Panc1 (cell line): ENCODE data around the gene QSOX1. TPM values are rescaled to one million over a fixed set of nuclear protein-coding genes. Genes with fewer than 3 reads are reported as not detected.

ENCODE experiments used
- ATAC-seq: fragments of 200-7000 bp; cut with Tn5 transposase; 2 replicates; pipeline ENCODE4 v1.9.1; 2020; ENCODE audit warnings: mild to moderate bottlenecking, moderate library complexity
- BruUV-seq: library from RNA; stranded (reverse); fragments of 400-500 nt; replicated peaks from 2 replicates; lab custom pipeline; 2021; lab: Mats Ljungman, UMichigan
- CTCF ChIA-PET: fragments of 300-600 bp; sonication (Branson Sonifier 250); formaldehyde crosslinking; loops from one replicate; lab custom pipeline; 2022; ENCODE audit warnings: antibody characterized with exemption; lab: Charles Lee
- POLR2A ChIA-PET: fragments of 300-600 bp; sonication (Branson Sonifier 250); formaldehyde crosslinking; loops from one replicate; lab custom pipeline; 2022; ENCODE audit warnings: antibody characterized with exemption; lab: Charles Lee
- DNase-seq: peaks from one replicate; pipeline ENCODE4 v3.0.0-alpha.2; 2010; ENCODE audit warnings: low read depth, low spot score
- H3K27ac ChIP-seq: 2 replicates; pipeline ENCODE4 v1.5.1; 2011; ENCODE audit warnings: mild to moderate bottlenecking, low read length, inconsistent platforms
- H3K27me3 ChIP-seq: fragments of 200-500 bp; sonication (Bioruptor generic); 2 replicates; pipeline ENCODE4 v1.6.0; 2014; ENCODE audit warnings: low read length, inconsistent platforms; ENCODE audit not compliant: control insufficient read depth, insufficient read depth
- H3K36me3 ChIP-seq: fragments of 200-500 bp; sonication (Bioruptor generic); 2 replicates; pipeline ENCODE4 v1.5.1; 2014; ENCODE audit warnings: inconsistent platforms, mild to moderate bottlenecking, low read length, moderate library complexity; ENCODE audit not compliant: control insufficient read depth, insufficient read depth
- H3K4me1 ChIP-seq: 2 replicates; pipeline ENCODE4 v1.5.1; 2011; ENCODE audit warnings: inconsistent platforms, mild to moderate bottlenecking, low read length, moderate library complexity; ENCODE audit not compliant: control insufficient read depth, insufficient read depth
- H3K4me3 ChIP-seq, 2 experiments: 2 replicates each; pipeline ENCODE4 v1.5.1; 2011 to 2012; ENCODE audit warnings: low read depth in 2 of 2, low read length in 2 of 2, mild to moderate bottlenecking in 2 of 2, inconsistent platforms in 1 of 2, moderate library complexity in 1 of 2
- H3K9me3 ChIP-seq: fragments of 200-500 bp; sonication (Bioruptor generic); 2 replicates; pipeline ENCODE4 v1.5.1; 2014; ENCODE audit warnings: low read depth, mild to moderate bottlenecking, inconsistent platforms, low read length, moderate library complexity; ENCODE audit not compliant: control insufficient read depth, insufficient read depth
- POLR2AphosphoS5 ChIP-seq: IDR thresholded peaks from 2 replicates; pipeline ENCODE4 v1.6.1; 2012; ENCODE audit warnings: mild to moderate bottlenecking, low read depth, low read length, moderate library complexity
- SIN3A ChIP-seq: IDR thresholded peaks from 2 replicates; pipeline ENCODE4 v1.6.1; 2012; ENCODE audit warnings: low read depth, mild to moderate bottlenecking, low read length, moderate library complexity, borderline replicate concordance; ENCODE audit not compliant: insufficient read depth
- TCF7L2 ChIP-seq: IDR thresholded peaks from 2 replicates; pipeline ENCODE4 v1.6.1; 2011; ENCODE audit warnings: mild to moderate bottlenecking, low read depth, low read length, inconsistent platforms
- in situ Hi-C: cut with HindIII; loops from 2 replicates; pipeline ENCODE4 v1.10.0; 2016; ENCODE audit warnings: low sequenced_read_pairs, low pct_unique_long_range_greater_than_20kb
- intact Hi-C: fragments of 100-400 bp; cut with micrococcal nuclease; formaldehyde crosslinking; loops from one replicate; pipeline ENCODE4 v1.10.0; 2022; ENCODE audit not compliant: unreplicated experiment
- total RNA-seq: library from RNA; stranded (reverse); gene quantifications from one replicate; pipeline ENCODE4 v1.2.1, GENCODE V29; 2021; ENCODE audit not compliant: unreplicated experiment
- TF ChIP-seq, protein P1 (sequence below): fragments of 450-650 bp; IDR thresholded peaks from 2 replicates; pipeline ENCODE4 v1.5.1; 2017; ENCODE audit warnings: mild to moderate bottlenecking
- TF ChIP-seq, protein P2 (sequence below), 2 experiments: IDR thresholded peaks; 2 replicates each; pipeline ENCODE4 v1.6.1; 2011 to 2012; ENCODE audit warnings: low read depth in 2 of 2, control low read depth in 1 of 2, low read length in 1 of 2, mild to moderate bottlenecking in 1 of 2, moderate library complexity in 1 of 2; ENCODE audit not compliant: insufficient read depth in 1 of 2

The QSOX1 gene
- total RNA-seq, 1 experiment from 2014 or later, result 152 TPM

DNA sequence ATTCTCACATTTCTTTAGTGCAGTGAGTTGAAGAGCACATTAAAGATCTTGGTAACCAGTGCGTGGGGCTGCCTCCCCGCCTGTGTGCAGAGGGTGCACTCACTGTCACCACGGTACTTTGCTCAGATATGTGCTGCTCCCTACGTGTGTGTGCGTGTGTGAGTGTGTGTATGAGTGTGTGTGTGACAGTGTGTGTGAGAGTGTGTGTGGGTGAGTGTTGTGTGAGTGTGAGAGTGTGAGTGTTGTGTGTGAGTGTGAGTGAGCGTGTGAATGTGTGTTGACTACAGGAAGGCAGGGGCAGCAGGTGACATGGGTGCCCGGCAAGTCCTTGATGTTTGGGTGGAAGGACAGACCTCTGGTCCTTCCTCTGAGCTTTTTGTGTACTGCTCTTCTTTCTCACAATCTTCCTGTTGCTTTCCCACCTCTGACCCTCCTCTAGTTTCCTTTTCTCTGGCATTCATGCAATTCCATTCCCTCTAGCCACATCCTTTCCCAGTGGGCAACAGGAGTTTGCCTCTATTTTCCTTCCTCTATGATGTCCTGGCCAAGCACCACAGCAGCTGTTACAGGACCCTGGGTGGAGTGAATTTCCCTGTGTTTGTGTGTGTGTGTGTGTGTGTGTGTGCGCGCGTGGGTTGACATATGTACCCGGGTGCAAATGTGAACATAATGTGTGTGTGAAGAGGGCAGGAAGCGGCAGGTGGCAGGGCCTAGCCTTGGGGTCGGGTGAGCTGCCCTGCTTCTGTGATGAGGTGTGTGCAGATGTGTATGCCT lies 95.2 kb downstream of the QSOX1 start:
- ChIA-PET POLR2A (interaction anchor here (0.6 kb wide), 1 partner anchor 9 kb away, joined by 3 read pairs; no protein-coding TSS in a partner anchor), CTCF (interaction anchor here (0.7 kb wide), 1 partner anchor 159 kb away, joined by 4 read pairs; no protein-coding TSS in a partner anchor)
- ATAC-seq (no peak), DNase-seq (no peak)
- no peak overlapping the region for H3K27ac ChIP-seq
- in situ Hi-C loops (no loop called here), intact Hi-C loops (no loop called here)
- no peaks in the 10 kb centered on the region for H3K4me1 ChIP-seq
- H3K9me3 ChIP-seq, result no peaks in the 10 kb centered on the region
- no peaks in the 10 kb centered on the region for H3K27me3 ChIP-seq
- no TSS peak for BruUV-seq
- no peak overlapping the region for H3K4me3 ChIP-seq
- H3K36me3 ChIP-seq, result no peaks in the 10 kb centered on the region
- TF ChIP-seq, protein P1, sequence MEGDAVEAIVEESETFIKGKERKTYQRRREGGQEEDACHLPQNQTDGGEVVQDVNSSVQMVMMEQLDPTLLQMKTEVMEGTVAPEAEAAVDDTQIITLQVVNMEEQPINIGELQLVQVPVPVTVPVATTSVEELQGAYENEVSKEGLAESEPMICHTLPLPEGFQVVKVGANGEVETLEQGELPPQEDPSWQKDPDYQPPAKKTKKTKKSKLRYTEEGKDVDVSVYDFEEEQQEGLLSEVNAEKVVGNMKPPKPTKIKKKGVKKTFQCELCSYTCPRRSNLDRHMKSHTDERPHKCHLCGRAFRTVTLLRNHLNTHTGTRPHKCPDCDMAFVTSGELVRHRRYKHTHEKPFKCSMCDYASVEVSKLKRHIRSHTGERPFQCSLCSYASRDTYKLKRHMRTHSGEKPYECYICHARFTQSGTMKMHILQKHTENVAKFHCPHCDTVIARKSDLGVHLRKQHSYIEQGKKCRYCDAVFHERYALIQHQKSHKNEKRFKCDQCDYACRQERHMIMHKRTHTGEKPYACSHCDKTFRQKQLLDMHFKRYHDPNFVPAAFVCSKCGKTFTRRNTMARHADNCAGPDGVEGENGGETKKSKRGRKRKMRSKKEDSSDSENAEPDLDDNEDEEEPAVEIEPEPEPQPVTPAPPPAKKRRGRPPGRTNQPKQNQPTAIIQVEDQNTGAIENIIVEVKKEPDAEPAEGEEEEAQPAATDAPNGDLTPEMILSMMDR, result no peak
- TF ChIP-seq, protein P2, sequence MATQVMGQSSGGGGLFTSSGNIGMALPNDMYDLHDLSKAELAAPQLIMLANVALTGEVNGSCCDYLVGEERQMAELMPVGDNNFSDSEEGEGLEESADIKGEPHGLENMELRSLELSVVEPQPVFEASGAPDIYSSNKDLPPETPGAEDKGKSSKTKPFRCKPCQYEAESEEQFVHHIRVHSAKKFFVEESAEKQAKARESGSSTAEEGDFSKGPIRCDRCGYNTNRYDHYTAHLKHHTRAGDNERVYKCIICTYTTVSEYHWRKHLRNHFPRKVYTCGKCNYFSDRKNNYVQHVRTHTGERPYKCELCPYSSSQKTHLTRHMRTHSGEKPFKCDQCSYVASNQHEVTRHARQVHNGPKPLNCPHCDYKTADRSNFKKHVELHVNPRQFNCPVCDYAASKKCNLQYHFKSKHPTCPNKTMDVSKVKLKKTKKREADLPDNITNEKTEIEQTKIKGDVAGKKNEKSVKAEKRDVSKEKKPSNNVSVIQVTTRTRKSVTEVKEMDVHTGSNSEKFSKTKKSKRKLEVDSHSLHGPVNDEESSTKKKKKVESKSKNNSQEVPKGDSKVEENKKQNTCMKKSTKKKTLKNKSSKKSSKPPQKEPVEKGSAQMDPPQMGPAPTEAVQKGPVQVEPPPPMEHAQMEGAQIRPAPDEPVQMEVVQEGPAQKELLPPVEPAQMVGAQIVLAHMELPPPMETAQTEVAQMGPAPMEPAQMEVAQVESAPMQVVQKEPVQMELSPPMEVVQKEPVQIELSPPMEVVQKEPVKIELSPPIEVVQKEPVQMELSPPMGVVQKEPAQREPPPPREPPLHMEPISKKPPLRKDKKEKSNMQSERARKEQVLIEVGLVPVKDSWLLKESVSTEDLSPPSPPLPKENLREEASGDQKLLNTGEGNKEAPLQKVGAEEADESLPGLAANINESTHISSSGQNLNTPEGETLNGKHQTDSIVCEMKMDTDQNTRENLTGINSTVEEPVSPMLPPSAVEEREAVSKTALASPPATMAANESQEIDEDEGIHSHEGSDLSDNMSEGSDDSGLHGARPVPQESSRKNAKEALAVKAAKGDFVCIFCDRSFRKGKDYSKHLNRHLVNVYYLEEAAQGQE (IDR thresholded peaks at IDR 0.05; ENCODE audit: insufficient read depth in 1 of 2, low read depth in 2 of 2, low read length in 1 of 2), result no peak
- TF ChIP-seq SIN3A (no peak), POLR2AphosphoS5 (no peak)

DNA sequence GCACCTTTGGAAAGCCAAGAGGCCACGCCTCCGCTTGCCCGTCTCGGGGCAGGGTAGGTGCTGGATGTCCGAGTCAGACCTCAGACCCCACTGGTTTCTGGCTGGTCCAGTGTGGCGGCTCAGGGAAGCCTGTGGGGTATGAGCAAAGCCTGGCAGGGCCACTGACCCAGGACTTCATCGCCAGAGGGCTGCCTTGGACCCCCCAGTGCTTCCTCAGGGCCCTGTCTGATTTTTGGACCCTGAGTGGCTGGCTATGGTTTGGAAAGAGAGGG lies 95.8 kb downstream of the QSOX1 start:
- BruUV-seq, result no TSS peak
- no peaks in the 10 kb centered on the region for H3K36me3 ChIP-seq
- ChIA-PET POLR2A (no interaction called here), CTCF (interaction anchor here (0.7 kb wide), 1 partner anchor 159 kb away, joined by 4 read pairs; no protein-coding TSS in a partner anchor)
- no peak overlapping the region for H3K27ac ChIP-seq
- ATAC-seq (no peak), DNase-seq (no peak)
- no peak for TF ChIP-seq TCF7L2
- TF ChIP-seq SIN3A, result no peak
- TF ChIP-seq, protein P2 (IDR thresholded peaks at IDR 0.05; ENCODE audit: insufficient read depth in 1 of 2, low read depth in 2 of 2, low read length in 1 of 2), result no peak
- no peak for TF ChIP-seq POLR2AphosphoS5
- TF ChIP-seq, protein P1, result no peak
- in situ Hi-C loops, result no loop called here
- intact Hi-C loops, result no loop called here
- H3K4me3 ChIP-seq, result no peak overlapping the region
- H3K9me3 ChIP-seq, result no peaks in the 10 kb centered on the region
- H3K27me3 ChIP-seq, result no peaks in the 10 kb centered on the region
- no peaks in the 10 kb centered on the region for H3K4me1 ChIP-seq
